Measurements from ENCODE around the gene UQCC5.

The UQCC5 gene

DNA sequence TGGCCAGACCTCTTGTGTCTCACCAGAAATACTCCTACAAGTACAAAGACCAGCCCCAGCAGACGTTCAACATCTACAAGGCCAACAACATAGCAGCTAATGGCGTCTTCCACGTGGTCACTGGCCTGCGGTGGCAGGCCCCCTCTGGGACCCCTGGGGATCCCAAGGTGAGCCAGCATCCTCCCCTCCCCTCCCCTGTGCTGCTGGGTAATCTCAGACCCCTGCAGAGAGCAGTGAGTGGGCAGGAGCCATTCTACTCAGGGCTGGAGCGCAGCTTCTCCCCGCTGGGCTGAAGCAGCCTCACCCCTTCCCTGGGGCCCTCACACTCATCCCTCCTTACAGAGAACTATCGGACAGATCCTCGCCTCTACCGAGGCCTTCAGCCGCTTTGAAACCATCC lies 31.4 kb upstream of the UQCC5 start:
- no peak for DNase-seq

DNA sequence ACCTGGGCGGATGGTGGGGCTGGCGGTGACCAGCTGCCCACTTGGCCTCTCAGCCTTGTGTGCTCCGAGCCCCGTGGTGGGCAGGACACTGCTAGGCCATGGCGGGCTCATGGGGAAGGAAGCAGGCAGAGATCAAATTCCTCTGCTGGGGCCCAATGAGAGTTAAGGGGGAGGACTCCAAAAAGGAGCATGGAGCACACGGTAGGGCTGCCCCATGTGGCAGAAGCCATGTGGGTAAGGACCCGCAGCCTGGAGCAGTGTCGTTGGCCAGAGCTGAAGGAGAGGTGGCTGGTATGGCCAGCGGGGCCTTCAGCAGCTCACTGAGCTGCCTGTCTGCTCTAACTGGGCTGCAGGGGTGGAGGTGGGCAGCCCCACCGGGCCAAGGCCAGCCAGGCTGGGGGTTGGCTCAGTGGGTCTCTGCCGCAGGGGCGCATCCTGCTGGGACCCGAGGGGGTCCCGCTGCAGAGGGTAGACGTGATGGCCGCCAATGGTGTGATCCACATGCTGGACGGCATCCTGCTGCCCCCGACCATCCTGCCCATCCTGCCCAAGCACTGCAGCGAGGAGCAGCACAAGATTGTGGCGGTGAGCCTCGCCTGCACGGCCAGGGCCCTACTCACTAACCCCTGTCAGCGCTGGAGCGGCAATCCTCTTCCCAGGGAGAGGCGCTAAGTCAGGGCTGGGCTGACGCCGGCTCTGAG lies 30.0 kb upstream of the UQCC5 start:
- DNase-seq = no peak

DNA sequence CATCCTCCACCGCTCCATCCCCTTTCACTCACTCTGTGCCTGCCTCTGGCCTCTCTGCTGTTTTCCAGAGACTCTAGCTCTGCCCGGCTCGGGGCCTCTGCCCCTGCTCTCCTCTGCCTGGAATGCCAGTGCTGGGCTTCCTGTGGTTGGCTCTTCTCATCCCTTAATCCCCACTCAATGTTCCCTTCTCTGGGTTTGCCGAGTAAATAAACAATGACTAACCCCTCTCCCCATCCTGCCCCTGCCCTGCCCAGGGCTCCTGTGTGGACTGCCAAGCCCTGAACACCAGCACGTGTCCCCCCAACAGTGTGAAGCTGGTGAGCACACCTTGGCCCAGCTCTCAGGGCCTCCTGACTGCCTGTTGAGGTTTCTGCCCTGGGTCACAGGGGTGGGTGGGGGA lies 29.0 kb upstream of the UQCC5 start:
- no peak for DNase-seq

GRCh38 chr3:52509753-52510328 lies 26.6 kb upstream of the UQCC5 start:
- no peak for DNase-seq

GRCh38 chr3:52511509-52511908 lies 24.9 kb upstream of the UQCC5 start:
- no peak for DNase-seq

GRCh38 chr3:52512105-52512504 lies 24.3 kb upstream of the UQCC5 start:
- DNase-seq = no peak

DNA sequence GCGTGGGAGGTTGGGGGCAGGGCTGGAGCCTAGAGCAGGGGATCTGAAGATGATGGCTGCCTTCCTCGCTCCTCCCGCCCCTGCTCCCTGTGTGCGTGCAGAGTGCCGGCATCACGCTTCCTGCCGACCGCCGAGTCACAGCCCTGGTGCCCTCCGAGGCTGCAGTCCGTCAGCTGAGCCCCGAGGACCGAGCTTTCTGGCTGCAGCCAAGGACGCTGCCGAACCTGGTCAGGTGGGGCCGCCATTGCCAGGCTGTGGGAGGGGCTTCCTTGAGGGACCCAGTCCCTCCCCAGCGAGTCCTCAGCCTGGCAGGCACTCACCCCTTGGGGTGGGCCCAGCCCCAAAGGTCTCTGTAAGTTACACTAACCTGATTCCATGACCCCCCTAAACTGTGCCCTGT lies 23.7 kb upstream of the UQCC5 start:
- DNase-seq = no peak

DNA sequence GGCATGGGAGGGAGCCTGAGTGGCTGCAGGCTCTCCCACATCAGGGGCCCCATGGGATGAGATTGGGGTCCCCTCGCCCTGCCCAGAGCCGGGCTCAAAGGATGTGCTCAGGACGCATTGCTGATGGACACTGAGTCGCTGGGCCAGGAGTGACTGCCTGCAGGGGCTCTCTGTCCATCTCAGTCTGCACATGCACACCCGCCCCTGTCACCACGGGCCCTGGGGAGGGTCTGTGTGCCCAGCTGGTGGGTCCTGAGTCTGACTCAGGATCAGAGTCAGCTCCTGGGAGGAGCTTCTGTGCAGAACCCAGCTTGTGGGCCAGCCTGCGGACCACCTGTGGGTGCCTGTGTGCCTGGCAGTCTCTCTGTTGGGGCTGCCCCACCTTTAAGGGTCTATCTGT lies 23.1 kb upstream of the UQCC5 start:
- DNase-seq = no peak

GRCh38 chr3:52514576-52514975 lies 21.8 kb upstream of the UQCC5 start:
- no peak for DNase-seq

- no peak for DNase-seq
These were observed 21.2 kb upstream of the UQCC5 start for GRCh38 chr3:52515192-52515591.

DNA sequence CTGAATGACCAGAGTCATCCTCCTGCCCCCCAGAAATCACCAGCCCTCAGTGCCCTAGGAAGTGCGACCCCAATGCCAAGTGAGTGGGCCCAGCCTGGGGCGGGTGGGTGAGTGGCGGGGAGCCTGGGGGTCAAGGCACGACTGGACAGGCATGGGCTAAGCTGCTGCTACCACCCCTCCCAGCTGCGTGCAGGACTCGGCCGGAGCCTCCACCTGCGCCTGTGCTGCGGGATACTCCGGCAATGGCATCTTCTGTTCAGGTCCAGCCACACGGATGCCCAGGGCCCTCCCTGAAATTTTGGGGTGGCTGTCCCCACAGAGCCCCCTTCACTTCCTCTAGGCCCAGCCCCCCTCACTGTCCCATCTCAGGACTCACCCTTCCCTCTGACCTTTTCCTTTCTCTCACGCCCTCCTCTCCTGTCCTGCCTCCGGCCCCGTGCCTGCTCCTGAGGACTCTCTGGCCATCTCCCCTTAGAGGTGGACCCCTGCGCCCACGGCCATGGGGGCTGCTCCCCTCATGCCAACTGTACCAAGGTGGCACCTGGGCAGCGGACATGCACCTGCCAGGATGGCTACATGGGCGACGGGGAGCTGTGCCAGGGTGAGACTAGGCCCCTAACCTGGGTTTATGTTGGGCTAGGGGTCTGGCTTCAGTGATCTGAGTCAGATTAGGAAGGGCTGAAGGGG lies 19.8 kb upstream of the UQCC5 start:
- DNase-seq = no peak

DNA sequence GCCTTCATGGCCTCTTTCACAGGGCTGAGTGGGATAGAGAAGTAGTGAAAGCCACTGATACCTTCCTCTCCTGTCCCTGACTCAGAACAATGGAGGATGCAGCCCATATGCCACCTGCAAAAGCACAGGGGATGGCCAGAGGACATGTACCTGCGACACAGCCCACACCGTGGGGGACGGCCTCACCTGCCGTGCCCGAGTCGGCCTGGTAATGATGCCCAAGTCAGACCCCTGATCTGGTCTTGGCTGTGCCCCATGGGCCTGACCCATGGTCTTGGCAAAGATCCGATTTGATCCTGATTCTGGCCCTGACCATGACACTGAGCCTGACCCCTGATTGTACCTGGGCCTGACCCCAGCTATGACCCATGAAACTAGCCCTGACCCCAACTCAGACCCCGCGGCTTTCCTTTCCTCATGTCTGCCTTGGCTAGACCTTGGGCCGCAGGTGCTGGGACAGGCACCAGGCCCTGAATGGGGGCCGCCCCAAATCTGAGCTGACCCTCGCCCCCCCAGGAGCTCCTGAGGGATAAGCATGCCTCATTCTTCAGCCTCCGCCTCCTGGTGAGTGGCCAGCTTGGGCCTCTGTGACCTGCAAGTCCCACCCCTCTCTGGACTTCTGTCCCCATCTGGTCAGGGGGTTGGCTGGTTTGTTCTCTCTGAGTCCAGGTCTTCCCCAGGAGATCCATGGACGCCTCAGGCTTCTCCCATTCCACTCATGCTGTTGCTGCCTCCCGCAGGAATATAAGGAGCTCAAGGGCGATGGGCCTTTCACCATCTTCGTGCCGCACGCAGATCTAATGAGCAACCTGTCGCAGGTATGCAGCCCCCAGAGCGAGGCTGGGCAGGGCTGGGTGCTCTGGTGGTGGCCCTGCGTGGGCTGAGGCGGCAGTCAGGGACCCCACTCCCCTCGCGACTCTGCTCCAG lies 18.3 kb upstream of the UQCC5 start:
- DNase-seq = no peak

GRCh38 chr3:52518723-52519444 lies 17.5 kb upstream of the UQCC5 start:
- no peak for DNase-seq

- no peak for DNase-seq
These were observed 16.8 kb upstream of the UQCC5 start for GRCh38 chr3:52519445-52520140.

DNA sequence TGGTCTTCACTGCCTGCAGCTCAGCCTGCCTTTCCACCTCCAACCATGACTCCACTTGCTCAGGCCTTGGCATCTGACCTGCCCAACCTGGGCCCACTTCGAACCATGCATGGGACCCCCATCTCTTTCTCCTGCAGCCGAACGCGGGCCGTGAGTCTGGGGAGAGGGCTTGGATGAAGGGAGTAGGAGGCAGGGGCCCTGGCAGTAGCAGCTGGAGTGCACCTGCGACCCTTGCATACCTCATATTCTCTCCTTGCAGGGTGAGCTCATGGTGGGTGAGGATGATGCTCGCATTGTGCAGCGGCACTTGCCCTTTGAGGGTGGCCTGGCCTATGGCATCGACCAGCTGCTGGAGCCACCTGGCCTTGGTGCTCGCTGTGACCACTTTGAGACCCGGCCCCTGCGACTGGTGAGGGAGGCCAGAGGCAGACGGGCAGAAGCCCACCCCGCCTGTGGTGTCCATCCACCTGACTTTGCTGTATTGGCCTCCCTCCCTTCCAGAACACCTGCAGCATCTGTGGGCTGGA lies 16.2 kb upstream of the UQCC5 start:
- DNase-seq = no peak

- DNase-seq = no peak
These were observed 15.5 kb upstream of the UQCC5 start for GRCh38 chr3:52520716-52521487.

DNA sequence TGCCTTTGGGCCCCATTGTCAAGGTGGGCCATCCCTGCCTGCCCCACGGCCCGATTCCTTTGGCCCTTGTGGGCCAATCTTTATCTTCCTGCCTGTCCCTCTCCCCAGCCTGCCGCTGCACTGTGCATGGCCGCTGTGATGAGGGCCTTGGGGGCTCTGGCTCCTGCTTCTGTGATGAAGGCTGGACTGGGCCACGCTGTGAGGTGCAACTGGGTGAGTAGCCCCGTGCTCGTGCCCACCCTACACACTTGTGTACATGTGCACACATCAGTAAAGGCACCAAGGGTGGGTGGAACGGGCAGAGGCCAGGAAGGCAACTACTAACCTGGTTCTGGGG lies 14.9 kb upstream of the UQCC5 start:
- DNase-seq = no peak

GRCh38 chr3:52521881-52522650 lies 14.3 kb upstream of the UQCC5 start:
- DNase-seq = no peak

GRCh38 chr3:52522651-52523251 lies 13.7 kb upstream of the UQCC5 start:
- DNase-seq = no peak

All from inflammatory macrophage treated with lipopolysaccharide for 1 hour (primary cell).